Colonic mucosa (tissue), 4 donors: Measurements from ENCODE around the gene HRAS. TPM values are rescaled to one million over a fixed set of nuclear protein-coding genes. Genes with fewer than 3 reads are reported as not detected.

Experiments
- DNase-seq: peaks from one replicate; pipeline ENCODE4 v3.0.0-alpha.2; 2020
- H3K27ac ChIP-seq: fragments of 200-600 bp; one replicate; pipeline ENCODE4 v1.8.0; 2021
- H3K27me3 ChIP-seq: fragments of 200-600 bp; one replicate; pipeline ENCODE4 v1.8.0; 2021
- H3K36me3 ChIP-seq: fragments of 200-600 bp; one replicate; pipeline ENCODE4 v1.8.0; 2021
- H3K4me1 ChIP-seq: fragments of 200-600 bp; one replicate; pipeline ENCODE4 v1.8.0; 2021; ENCODE audit warnings: mild to moderate bottlenecking
- H3K4me3 ChIP-seq: fragments of 200-600 bp; one replicate; pipeline ENCODE4 v1.8.0; 2021
- H3K9ac ChIP-seq, 2 donors: one replicate each; pipeline ENCODE4 v1.7.0; 2013; ENCODE audit warnings: control low read depth in 2 of 2, low read depth in 2 of 2, low read length in 2 of 2
- H3K9me3 ChIP-seq: fragments of 200-600 bp; one replicate; pipeline ENCODE4 v1.8.0; 2021
- intact Hi-C: fragments of 100-400 bp; cut with DNase I; formaldehyde crosslinking; loops from one replicate; pipeline ENCODE4 v1.14.1; 2022
- total RNA-seq, 2 donors: library from RNA; stranded (reverse); fragmentation: NEBNext Ultra II Directional in 1 of 2; extraction: Animal tissue kit (Norgen Biotek cat#: 25700) in 1 of 2; gene quantifications; one replicate each; pipeline ENCODE4 v1.2.1, GENCODE V29; 2021
- TF ChIP-seq, protein P1 (sequence below): fragments of 200-600 bp; IDR thresholded peaks from one replicate; pipeline ENCODE4 v1.8.0; 2022; ENCODE audit warnings: antibody characterized with exemption, mild to moderate bottlenecking
- donor health status: healthy.
- donor health status: DM: no; HTN: no; CAD: no.
- donor health status: DM: no; HTN: no; CAD: no.

HRAS gene
- total RNA-seq, 2 donors from 2014 or later, result 38.4 to 67.0 TPM

GRCh38 chr11:502288-503178, 32.8 kb downstream of the HRAS start:
- H3K4me1 ChIP-seq, result peaks cover 20% of the 10 kb centered on the region
- H3K36me3 ChIP-seq, result peaks cover 26% of the 10 kb centered on the region
- H3K9me3 ChIP-seq, result no peaks in the 10 kb centered on the region
- no peaks in the 10 kb centered on the region for H3K27me3 ChIP-seq
- H3K27ac ChIP-seq, result no peak overlapping the region
- peak overlapping the region in 1 of 2 donors; percentile 10 for H3K9ac ChIP-seq
- no peak for DNase-seq
- TF ChIP-seq, protein P1, sequence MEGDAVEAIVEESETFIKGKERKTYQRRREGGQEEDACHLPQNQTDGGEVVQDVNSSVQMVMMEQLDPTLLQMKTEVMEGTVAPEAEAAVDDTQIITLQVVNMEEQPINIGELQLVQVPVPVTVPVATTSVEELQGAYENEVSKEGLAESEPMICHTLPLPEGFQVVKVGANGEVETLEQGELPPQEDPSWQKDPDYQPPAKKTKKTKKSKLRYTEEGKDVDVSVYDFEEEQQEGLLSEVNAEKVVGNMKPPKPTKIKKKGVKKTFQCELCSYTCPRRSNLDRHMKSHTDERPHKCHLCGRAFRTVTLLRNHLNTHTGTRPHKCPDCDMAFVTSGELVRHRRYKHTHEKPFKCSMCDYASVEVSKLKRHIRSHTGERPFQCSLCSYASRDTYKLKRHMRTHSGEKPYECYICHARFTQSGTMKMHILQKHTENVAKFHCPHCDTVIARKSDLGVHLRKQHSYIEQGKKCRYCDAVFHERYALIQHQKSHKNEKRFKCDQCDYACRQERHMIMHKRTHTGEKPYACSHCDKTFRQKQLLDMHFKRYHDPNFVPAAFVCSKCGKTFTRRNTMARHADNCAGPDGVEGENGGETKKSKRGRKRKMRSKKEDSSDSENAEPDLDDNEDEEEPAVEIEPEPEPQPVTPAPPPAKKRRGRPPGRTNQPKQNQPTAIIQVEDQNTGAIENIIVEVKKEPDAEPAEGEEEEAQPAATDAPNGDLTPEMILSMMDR, result no peak
- H3K4me3 ChIP-seq, result no peak overlapping the region
- intact Hi-C loops, result loop anchor here (5.0 kb wide), 1 partner anchor 50 kb away; the partner anchor contains the start of gene PTDSS2

- TF ChIP-seq, protein P1, result no peak
- no peaks in the 10 kb centered on the region for H3K9me3 ChIP-seq
- DNase-seq, result no peak
- peaks cover 26% of the 10 kb centered on the region for H3K36me3 ChIP-seq
- H3K4me1 ChIP-seq, result peaks cover 20% of the 10 kb centered on the region
- peak overlapping the region in 1 of 2 donors; percentile 10 for H3K9ac ChIP-seq
- H3K27ac ChIP-seq, result no peak overlapping the region
- H3K27me3 ChIP-seq, result no peaks in the 10 kb centered on the region
- intact Hi-C loops, result loop anchor here (5.0 kb wide), 1 partner anchor 49 kb away; the partner anchor contains the start of gene PTDSS2
- H3K4me3 ChIP-seq, result no peak overlapping the region
Observed at GRCh38 chr11:501683-502287, 33.6 kb downstream of the HRAS start.

GRCh38 chr11:501001-501682, 34.2 kb downstream of the HRAS start:
- Histone ChIP-seq H3K27ac (no peak overlapping the region), H3K27me3 (no peaks in the 10 kb centered on the region), H3K4me1 (peaks cover 20% of the 10 kb centered on the region), H3K36me3 (peaks cover 26% of the 10 kb centered on the region), H3K9ac (no peak overlapping the region), H3K9me3 (no peaks in the 10 kb centered on the region), H3K4me3 (no peak overlapping the region)
- intact Hi-C loops, result loop anchor here (5.0 kb wide), 1 partner anchor 49 kb away; the partner anchor contains the start of gene PTDSS2
- no peak for DNase-seq
- TF ChIP-seq, protein P1, result no peak

DNA sequence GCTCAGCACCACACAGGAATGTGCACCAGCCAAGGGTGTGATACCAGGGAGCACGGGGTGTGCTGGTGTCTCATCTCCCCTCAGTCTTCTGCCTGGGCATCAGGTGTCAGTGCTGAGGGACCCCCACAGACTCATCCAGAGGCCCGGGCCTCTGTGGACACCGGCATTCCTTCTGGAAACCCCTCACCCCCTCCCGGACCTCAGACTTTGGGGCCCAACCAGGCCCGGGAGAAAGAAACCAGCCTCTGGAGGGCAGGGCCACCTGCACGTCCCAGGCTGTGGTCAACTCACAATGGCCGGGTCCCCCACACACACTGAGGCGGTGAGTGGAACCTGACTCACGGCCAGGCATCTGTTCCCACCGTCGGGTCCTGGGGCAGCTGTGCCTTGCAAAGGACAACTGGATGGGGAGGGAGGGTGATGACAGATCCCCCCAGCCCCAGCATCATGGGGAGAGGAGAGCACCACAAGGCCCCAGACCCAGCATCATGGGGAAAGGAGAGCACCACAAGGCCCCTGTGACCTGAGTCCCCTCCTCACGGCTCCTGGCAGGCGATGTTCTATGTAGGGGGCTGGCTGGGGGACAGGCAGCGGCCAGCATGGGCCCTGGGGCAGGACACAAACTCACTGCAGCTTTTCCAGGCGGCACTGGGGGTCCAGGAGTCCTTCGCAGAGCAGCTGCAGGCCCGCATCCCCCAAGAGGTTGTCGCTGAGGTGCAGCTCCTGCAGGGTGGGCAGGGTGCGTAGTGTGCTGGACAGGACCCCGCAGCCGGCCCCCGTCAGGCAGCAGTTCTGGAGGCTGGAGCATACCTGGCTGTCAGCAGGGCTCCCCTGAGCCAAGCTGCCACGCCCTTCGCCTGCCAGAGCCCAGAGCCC, 35.9 kb downstream of the HRAS start:
- Histone ChIP-seq H3K4me1 (peaks cover 6% of the 10 kb centered on the region), H3K4me3 (no peak overlapping the region), H3K9me3 (no peaks in the 10 kb centered on the region), H3K27ac (no peak overlapping the region), H3K36me3 (peaks cover 33% of the 10 kb centered on the region), H3K27me3 (no peaks in the 10 kb centered on the region), H3K9ac (no peak overlapping the region)
- no peak for DNase-seq
- intact Hi-C loops, result loop anchor here (5.0 kb wide), 1 partner anchor 47 kb away; the partner anchor contains the start of gene PTDSS2
- TF ChIP-seq, protein P1, result no peak
